Measurements from ENCODE around the gene PSMB7.

PSMB7 gene

DNA sequence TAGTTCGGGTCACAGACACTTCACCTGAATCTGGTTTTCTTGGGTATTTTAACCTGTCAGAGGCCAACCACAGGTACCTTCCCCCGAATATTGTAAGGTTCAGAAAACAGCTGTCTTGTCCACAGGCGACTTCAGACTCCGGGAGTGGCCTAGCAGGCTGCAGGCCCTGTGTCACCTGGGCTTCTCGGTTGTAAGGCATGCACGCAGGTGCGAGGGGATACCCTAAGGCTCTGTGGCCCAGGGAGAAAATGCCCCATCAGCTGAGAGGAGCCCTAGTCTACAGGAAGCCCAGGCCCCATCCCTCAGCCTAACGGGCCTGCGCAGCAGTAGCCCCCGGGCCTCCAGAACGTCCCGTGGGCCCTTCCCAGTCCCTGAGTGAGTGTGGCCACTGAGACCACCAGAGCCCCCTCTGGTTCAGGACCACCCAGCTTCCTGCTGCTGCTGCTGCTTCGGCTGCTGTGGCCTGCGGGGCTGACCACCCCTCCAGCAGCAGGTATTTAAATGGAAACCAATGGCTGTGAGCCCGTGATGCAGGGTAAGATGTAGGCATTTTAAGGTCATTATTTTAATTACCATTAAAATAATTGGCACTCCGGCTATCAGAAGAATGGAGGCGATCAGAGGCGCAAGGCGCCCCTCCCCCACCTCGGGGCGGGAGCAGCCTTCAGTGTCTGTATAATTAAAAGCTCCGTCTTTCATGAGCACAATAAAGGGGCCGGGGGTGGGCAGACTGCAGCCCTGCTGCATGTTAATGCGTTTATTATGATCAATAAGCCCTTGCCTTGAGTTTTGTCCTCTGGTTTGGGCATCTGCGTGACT, 65.4 kb downstream of the PSMB7 start:
- ChIA-PET CTCF (interaction anchor here (3.9 kb wide), 1 partner anchor 223 kb away, joined by 20 read pairs; no protein-coding TSS in a partner anchor), POLR2A (no interaction called here)
- TF ChIP-seq, protein P1, sequence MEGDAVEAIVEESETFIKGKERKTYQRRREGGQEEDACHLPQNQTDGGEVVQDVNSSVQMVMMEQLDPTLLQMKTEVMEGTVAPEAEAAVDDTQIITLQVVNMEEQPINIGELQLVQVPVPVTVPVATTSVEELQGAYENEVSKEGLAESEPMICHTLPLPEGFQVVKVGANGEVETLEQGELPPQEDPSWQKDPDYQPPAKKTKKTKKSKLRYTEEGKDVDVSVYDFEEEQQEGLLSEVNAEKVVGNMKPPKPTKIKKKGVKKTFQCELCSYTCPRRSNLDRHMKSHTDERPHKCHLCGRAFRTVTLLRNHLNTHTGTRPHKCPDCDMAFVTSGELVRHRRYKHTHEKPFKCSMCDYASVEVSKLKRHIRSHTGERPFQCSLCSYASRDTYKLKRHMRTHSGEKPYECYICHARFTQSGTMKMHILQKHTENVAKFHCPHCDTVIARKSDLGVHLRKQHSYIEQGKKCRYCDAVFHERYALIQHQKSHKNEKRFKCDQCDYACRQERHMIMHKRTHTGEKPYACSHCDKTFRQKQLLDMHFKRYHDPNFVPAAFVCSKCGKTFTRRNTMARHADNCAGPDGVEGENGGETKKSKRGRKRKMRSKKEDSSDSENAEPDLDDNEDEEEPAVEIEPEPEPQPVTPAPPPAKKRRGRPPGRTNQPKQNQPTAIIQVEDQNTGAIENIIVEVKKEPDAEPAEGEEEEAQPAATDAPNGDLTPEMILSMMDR (IDR thresholded peaks at IDR 0.05; ENCODE audit: insufficient read depth, low read length, missing control alignments): no peak
- no peak for DNase-seq (ENCODE audit: low read depth, low spot score)
- no peak overlapping the region for H3K4me3 ChIP-seq (ENCODE audit: low read depth, low read length)

DNA sequence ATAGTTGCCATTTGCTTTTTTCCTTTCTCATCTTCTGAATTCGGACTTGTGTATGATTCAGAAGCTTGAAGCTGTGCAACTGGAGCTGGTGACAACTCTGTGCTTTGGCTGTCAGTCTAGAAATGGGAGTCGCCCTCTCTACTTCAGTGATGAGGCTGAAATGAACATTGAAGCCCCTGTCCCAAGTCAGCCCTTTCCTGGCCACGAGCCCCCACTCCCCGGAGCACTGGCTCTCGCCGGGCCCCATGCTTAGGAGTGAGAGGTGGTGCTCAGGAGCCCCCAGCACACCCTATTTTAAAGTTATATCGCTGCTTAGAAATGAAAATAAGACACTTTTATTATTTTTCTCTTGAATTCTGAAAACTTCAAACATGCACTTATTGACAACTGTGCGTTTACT, 66.0 kb downstream of the PSMB7 start:
- ChIA-PET CTCF (interaction anchor here (3.9 kb wide), 1 partner anchor 223 kb away, joined by 20 read pairs; no protein-coding TSS in a partner anchor), POLR2A (no interaction called here)
- H3K4me3 ChIP-seq (ENCODE audit: low read depth, low read length): no peak overlapping the region
- TF ChIP-seq, protein P1 (IDR thresholded peaks at IDR 0.05; ENCODE audit: insufficient read depth, low read length, missing control alignments): no peak
- DNase-seq (ENCODE audit: low read depth, low spot score): no peak

DNA sequence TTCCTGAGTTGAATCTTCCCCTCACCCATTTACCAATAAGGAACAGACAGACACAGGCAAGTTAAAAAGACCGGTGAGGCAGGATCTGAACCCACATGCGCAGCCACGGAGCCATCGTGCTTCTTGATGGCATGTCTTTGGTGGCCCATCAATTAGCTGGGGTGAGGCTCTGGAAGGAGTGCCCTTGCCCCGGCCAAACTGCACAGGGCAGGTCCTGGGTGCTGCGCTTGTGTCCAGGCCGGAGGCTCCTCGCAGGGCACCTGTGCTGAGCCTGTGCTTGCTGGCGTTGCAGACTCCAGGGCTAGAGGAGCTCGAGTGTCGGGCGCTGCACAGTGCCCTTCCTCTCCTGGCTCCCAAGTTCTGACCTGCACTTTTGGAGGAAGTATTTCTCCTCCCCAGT, 66.4 kb downstream of the PSMB7 start:
- H3K4me3 ChIP-seq (ENCODE audit: low read depth, low read length): no peak overlapping the region
- CTCF ChIA-PET: interaction anchor here (3.9 kb wide), 1 partner anchor 222 kb away, joined by 20 read pairs; no protein-coding TSS in a partner anchor
- TF ChIP-seq, protein P1 (IDR thresholded peaks at IDR 0.05; ENCODE audit: insufficient read depth, low read length, missing control alignments): no peak
- POLR2A ChIA-PET: no interaction called here
- no peak for DNase-seq (ENCODE audit: low read depth, low spot score)

DNA sequence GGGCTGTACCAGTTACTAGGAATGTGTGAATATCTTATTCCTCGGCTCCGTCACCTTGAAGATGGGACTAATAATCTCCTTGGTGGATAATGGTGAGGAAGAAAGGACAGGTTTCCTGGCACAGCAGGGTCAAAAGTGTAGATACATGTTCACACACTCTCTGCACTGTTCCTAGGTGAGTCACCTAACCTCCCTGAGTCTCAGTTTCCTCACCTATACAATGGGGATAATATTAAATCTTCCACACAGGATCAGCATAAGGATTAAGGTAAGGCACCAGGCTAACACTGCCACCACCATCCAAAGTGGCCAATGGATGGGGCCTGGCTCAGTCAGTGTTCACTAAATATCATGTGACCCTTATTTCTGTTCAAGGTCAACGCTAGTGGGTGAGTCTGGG, 66.9 kb downstream of the PSMB7 start:
- DNase-seq (ENCODE audit: low read depth, low spot score): no peak
- TF ChIP-seq, protein P1 (IDR thresholded peaks at IDR 0.05; ENCODE audit: insufficient read depth, low read length, missing control alignments): no peak
- CTCF ChIA-PET: interaction anchor here (1.2 to 3.9 kb wide), 3 partner anchors 214 to 226 kb away, joined by 4 to 20 read pairs (median 5); no protein-coding TSS in a partner anchor
- H3K4me3 ChIP-seq (ENCODE audit: low read depth, low read length): no peak overlapping the region
- POLR2A ChIA-PET: no interaction called here

DNA sequence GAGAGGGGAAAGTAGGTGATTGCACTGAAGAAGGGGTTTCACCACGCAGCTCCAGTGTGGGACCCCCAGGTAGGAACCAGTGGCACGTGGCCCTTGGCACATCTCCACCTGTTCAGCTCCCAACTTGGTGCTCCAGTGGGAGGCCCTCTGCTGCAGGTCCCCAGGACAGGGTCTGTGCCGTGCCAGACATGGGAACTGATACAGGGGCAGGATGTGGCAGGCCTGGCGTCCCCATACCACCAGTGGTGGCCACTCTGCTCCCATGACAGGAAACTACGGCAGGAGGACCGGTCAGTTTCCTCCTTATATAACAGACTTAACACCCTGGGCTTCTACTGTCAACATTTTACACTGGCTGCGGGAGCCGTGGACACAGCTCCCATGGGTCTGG, 67.3 kb downstream of the PSMB7 start:
- CTCF ChIA-PET: interaction anchor here (1.2 to 3.9 kb wide), 3 partner anchors 214 to 225 kb away, joined by 4 to 20 read pairs (median 5); no protein-coding TSS in a partner anchor
- TF ChIP-seq, protein P1 (IDR thresholded peaks at IDR 0.05; ENCODE audit: insufficient read depth, low read length, missing control alignments): no peak
- DNase-seq (ENCODE audit: low read depth, low spot score): no peak
- POLR2A ChIA-PET: no interaction called here
- H3K4me3 ChIP-seq (ENCODE audit: low read depth, low read length): no peak overlapping the region

DNA sequence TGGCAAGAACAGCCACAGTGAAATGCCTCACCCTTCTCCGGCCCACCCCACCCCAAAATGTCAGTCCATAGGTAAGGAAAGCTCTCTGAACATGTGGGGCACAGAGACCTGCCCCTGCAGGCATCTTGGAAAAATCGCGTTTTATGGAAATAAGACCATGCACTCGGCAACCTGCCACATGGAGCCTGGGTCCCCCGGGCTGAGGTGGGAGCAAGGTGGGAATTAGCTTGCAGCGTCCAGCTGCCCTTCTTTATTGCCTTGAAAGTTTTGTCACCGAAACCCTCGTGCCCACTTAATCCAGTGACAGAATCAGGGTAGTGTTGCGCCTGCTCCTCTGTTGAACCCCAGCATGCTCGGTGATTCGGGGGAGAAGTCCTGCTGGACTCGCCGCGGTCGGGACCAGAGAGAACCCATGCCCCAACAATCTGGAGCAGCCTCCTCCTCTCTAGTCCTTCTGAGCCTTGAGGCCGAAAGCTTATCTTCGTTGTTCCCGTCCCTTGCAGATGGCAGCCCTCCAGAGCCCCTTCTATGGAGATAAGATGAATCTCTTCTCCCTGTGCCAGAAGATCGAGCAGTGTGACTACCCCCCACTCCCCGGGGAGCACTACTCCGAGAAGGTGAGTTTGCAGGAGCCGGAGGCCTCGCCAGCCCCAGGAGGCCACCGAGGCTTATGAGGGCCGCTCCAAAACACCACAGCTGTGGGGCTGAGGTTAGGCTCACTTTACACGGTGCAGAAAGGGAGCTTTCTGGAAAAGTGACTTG, 67.9 kb downstream of the PSMB7 start:
- no peak for DNase-seq (ENCODE audit: low read depth, low spot score)
- CTCF ChIA-PET: interaction anchor here (1.2 to 3.9 kb wide), 4 partner anchors 13 to 225 kb away, joined by 3 to 20 read pairs (median 4); no protein-coding TSS in a partner anchor
- POLR2A ChIA-PET: no interaction called here
- H3K4me3 ChIP-seq (ENCODE audit: low read depth, low read length): no peak overlapping the region
- TF ChIP-seq, protein P1 (IDR thresholded peaks at IDR 0.05; ENCODE audit: insufficient read depth, low read length, missing control alignments): no peak
